H4 (cell line): ENCODE data around the gene ASCC2. TPM values are rescaled to one million over a fixed set of nuclear protein-coding genes. Genes with fewer than 3 reads are reported as not detected.

ENCODE experiments used
- DNase-seq: peaks from one replicate; pipeline ENCODE4 v3.0.0-alpha.2; 2015; ENCODE audit warnings: low spot score
- total RNA-seq: library from RNA; depleted of rRNA; stranded (reverse); fragments of >200 nt; shearing (Covaris generic); gene quantifications from 2 replicates; pipeline ENCODE4 v1.2.3, GENCODE V29; 2014

Gene ASCC2
- total RNA-seq, 1 experiment from 2014 or later, result 16.0 TPM

- DNase-seq, result no peak
Measured at GRCh38 chr22:29817724-29818123, 20.4 kb downstream of the ASCC2 start.

DNA sequence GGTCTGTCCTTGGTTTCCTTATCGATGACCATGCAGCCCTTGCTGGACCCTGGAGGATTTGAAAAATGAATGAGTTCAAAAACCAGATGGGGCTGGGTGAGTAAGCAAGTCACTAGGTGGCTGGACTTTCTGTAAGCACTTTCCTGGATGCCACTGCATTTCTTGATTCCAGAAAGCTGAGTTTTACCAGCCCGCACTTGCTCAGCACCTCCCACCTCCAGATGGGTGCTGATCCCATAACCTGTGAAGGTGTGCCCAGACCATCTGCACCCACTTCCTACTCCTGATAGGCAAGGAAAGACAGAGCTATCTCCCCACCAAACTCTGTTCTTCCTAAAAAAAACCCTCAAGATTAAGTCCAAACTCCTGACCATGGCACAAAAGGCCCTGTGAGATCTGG is 21.1 kb downstream of the ASCC2 start:
- DNase-seq, result no peak

DNA sequence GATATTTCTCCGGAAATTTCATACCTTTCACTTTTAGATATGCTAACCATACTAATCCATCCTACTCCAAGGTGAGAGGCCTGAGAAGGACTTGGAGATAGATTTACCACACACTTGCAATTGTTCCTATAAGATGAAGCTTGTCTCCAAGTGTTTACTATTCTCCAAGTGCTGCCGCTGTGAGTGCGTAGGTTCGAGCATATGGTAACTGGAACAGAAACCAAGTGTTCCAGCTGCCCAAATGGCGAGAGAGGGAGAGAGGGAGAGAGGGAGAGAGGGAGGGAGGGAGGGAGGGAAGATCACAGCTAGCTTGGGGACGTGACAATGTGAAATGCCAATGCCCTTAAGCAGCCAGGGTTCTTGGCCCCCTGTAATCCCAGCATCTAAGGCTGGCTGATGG is 21.5 kb downstream of the ASCC2 start:
- no peak for DNase-seq

DNA sequence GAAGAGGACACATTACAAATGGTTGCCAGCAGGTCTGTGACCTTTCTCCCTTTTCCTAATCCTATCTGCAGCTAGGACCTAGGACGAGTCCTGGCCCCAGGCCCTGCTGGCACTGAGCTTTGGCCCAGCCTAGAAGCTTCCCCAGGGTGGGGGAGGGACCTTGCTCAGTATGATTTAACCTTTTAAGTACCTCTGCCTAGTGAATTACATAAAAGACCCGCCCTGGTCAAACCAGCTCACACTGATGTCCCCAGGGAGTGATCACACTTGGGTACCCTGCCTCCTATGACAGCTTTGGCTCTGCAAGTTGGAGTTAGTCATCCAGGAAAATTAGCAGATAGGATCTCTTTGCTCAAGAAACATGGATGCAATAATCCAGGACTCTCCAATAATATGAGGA is 21.9 kb downstream of the ASCC2 start:
- DNase-seq, result no peak

DNA sequence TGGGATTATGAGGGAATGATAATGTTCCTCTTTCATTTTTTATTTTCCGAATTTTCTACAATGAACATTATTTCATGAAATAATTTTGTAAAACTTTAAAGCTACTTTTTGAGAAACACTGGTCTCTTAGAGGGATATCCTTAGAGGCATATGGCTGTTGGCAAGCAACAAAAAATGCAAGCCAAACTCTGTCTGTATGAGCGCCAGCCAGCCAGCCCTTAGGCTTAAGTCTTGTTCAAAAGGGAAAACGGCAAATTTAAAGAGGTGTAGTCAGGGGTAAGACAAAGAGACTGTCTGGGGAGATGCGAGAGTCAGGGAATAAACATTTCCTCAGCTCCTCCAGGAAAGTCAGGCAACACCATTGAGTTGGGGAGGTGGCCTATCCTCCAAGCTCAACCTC is 22.5 kb downstream of the ASCC2 start:
- no peak for DNase-seq

DNA sequence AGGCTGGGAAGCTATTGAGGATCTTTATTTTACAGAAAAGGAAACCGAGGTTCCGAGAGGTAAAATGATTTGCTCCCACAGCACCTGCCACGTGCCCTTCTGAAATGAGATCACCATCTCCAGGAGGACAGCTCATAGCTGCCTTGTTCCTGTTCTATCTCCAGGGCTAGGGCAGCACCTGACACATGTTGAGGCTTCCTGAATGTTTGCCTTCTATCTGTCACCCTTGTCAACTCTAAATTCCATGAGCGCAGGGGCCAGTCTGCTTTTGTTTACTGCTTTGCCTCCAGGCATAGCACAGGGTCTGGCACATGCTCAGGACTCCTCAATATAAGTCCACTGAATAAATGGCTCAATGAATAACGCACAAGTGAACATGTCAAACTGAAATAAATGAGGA is 24.1 kb downstream of the ASCC2 start:
- no peak for DNase-seq

GRCh38 chr22:29813563-29813962 is 24.5 kb downstream of the ASCC2 start:
- DNase-seq, result no peak

GRCh38 chr22:29813126-29813525 is 24.9 kb downstream of the ASCC2 start:
- no peak for DNase-seq

DNA sequence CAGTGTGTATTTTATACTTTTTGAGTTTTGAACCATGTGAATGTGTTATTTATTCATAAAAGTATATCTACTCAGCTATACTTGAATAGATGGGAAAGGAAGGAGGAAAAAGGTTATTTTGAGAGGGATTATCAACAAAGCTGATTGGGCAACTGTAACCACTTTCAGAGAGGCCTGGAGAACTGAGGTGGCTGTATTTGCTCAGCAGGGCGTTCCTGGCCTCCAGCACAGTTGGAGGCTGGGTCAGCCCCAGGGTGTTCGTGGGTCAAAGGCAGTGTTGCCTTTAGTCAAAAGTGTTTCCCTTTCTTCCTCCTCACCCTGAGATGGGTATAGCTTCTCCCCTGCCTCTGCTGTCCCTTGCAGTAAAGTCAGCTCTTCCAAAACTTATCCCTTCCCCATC is 26.7 kb downstream of the ASCC2 start:
- DNase-seq, result no peak

GRCh38 chr22:29810216-29810615 is 27.9 kb downstream of the ASCC2 start:
- no peak for DNase-seq

DNA sequence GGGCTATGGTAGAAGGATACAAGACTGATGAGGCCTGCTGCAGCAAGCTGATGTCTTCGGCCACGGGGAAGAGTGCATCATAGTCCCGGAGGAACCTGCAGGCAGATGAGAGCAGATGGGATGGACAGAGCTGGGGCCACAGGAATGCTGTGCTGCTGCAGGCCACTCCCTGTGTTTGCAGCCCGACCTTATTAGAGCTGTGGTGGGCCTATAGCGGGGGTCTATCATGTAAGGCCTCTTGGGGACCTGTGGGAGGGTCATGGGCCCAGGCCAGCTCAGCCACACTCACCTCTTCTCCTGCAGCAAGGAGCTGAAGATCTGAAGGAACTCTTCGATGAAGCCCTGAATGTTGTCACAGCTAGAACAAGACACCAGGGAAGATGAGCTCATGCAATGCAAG is 31.9 kb downstream of the ASCC2 start:
- DNase-seq, result no peak

GRCh38 chr22:29804985-29805384 is 33.1 kb downstream of the ASCC2 start:
- no peak for DNase-seq

- DNase-seq, result no peak
Measured at GRCh38 chr22:29803190-29803589, 34.9 kb downstream of the ASCC2 start.

- DNase-seq, result no peak
Measured at GRCh38 chr22:29801796-29802195, 36.3 kb downstream of the ASCC2 start.

DNA sequence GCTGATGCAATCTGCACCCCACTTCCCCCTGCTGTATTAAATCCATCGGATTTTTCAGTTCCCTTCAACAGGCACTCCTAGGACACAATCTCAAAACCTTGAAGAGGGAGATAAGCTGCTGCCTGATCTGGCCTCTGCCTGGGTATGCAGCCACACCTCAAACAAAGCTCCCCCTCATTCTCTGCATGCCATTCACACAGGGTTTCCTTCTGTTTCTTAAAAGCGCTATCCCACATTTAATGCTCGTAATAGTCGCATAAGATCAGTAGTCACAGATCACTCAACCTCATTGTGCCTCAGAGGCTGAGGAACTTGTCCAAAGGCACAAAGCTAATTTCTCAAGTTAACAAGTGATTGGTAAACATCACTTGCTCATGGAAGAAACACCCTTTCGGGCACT is 36.9 kb downstream of the ASCC2 start:
- DNase-seq, result no peak

GRCh38 chr22:29799217-29799680 is 38.8 kb downstream of the ASCC2 start:
- DNase-seq, result peak; percentile 93

- no peak for DNase-seq
Measured at GRCh38 chr22:29798801-29799200, 39.3 kb downstream of the ASCC2 start.

GRCh38 chr22:29798318-29798717 is 39.8 kb downstream of the ASCC2 start:
- DNase-seq, result no peak

DNA sequence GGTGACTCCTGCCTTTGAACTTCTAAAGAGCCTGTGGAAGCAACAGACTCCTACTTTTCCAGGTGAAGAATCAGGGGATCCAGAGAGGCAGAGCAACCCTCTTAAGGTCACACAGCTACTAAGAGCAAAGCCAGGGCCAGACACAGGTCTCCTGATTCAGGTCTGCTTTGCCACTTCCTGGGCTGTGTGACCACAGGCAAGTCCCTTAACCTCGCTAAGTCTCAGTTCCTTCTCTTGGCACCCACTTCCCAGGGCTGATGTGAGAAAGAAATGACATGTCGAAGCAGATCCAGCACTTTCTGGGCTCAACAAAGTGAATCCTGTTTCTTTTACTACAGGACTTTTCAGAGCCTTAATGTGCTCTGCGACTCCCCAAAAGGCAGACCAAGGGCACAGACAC is 40.7 kb downstream of the ASCC2 start:
- DNase-seq, result no peak

GRCh38 chr22:29795663-29796062 is 42.4 kb downstream of the ASCC2 start:
- DNase-seq, result no peak

GRCh38 chr22:29793396-29793795 is 44.7 kb downstream of the ASCC2 start:
- DNase-seq, result no peak

DNA sequence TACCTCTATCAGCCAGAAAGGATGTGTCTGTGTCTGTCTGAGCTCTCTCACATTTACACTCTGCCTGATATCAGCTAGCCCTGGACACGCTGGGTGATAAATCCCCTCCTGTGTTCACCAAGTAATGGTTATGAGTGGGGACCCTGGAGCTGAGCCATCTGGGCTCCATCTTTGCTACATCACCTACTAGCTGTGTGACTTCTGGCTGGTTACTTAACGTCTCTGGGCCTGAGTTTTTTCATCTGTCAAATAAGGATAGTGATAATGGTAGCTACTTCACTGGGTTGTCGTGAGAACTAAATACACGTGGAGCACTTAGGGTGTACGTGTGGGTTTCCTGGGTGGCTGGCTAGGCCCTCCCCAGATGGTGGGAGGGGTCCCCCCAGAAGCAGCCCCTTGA is 48.0 kb downstream of the ASCC2 start:
- no peak for DNase-seq

DNA sequence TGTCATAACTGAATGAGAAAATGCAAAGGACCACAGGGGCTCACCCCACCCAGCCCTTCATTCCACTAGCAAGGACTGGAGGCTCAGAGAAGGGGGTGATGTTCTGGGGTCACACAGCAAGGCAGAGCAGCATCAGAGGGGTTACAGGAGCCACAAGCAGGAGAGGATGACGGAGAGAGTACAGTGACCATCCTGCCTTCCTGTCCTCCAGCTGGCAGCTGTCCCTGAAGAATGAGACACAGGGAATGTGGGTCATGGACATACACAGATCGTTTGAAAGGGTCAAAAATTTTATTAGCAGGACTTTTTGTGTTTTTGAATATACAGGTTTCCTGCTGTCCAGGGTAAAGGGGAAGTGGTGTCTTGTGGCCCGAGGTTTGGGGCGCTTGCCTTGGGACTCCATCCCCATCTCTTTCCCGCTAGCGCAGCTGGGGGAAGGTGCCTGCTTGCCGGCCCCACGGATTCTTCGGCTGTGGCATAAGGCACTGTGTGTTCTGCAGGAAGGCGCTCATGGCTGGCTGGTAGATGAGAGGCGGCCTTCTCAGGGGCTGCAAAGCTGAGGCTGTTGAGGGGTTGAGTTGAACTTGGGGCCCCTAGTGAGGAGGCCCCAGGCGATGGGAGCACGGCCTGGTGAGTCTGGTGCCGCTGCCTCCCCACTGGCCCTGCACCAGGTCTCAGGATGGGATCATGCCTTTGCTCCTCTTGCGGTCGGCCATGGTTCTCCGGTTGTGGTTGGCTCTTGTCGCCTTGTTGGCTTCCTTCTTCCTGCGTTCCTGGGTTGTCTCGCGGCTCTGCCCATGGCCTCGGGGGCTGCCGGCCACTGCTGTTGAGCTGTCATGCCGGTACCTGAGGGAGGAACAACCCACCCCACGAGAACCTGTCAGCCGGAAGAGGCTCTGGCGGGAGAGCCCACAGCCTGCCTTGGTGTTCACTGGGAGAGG is 49.5 kb downstream of the ASCC2 start:
- DNase-seq, result no peak
